GM12878 (cell line): ENCODE data around the gene VARS1. TPM values are rescaled to one million over a fixed set of nuclear protein-coding genes. Genes with fewer than 3 reads are reported as not detected.

Experiments used
- ATAC-seq: fragments of 200-7000 bp; cut with Tn5 transposase; 3 replicates; pipeline ENCODE4 v1.9.1; 2020; ENCODE audit warnings: mild to moderate bottlenecking, moderate library complexity
- BruUV-seq: library from RNA; stranded (reverse); fragments of 400-500 nt; replicated peaks from 2 replicates; lab custom pipeline; 2021; lab: Mats Ljungman, UMichigan
- CTCF ChIA-PET: fragments of 300-600 bp; sonication (Branson Sonifier 250); formaldehyde crosslinking; extraction: SDS; loops from one replicate; lab custom pipeline; 2021; ENCODE audit warnings: inconsistent platforms; lab: Yijun Ruan, JAX
- POLR2A ChIA-PET: fragments of 350-600 bp; formaldehyde crosslinking; extraction: SDS; loops from one replicate; lab custom pipeline; 2021; ENCODE audit warnings: inconsistent platforms; lab: Charles Lee
- RAD21 ChIA-PET: fragments of 300-600 bp; sonication (Branson Sonifier 250); formaldehyde crosslinking; loops from one replicate; lab custom pipeline; 2023; ENCODE audit warnings: antibody characterized with exemption; ENCODE audit not compliant: unreplicated experiment; lab: Charles Lee
- SMC1A ChIA-PET: fragments of 300-600 bp; sonication (Branson Sonifier 250); formaldehyde crosslinking; loops from one replicate; lab custom pipeline; 2023; ENCODE audit not compliant: unreplicated experiment, uncharacterized antibody; lab: Charles Lee
- DNase-seq: peaks from one replicate; pipeline ENCODE4 v3.0.0-alpha.2; 2011; ENCODE audit warnings: low read depth, low spot score
- FAIRE-seq: peaks from 3 replicates; lab custom pipeline; 2011; peaks lifted over from hg19 to GRCh38; lab: Jason Lieb, UNC
- H2AFZ ChIP-seq: 2 replicates; pipeline ENCODE4 v1.6.0; 2011; ENCODE audit warnings: low read depth, low read length, control low read depth; ENCODE audit not compliant: control insufficient read depth
- H3K27ac ChIP-seq: 2 replicates; pipeline ENCODE4 v1.5.1; 2011; ENCODE audit warnings: control low read depth; ENCODE audit not compliant: control insufficient read depth, insufficient read depth
- H3K27me3 ChIP-seq, 2 experiments: replicated peaks in 1 of 2; 2 replicates each; pipeline versions ENCODE4 v1.6.0 to v1.6.1; 2011; ENCODE audit warnings: low read length in 1 of 2; ENCODE audit not compliant: control insufficient read depth in 2 of 2, insufficient read depth in 2 of 2
- H3K36me3 ChIP-seq, 2 experiments: 2 replicates each; pipeline ENCODE4 v1.5.1; 2011; ENCODE audit warnings: low read length in 1 of 2; ENCODE audit not compliant: control insufficient read depth in 2 of 2, insufficient read depth in 2 of 2
- H3K4me1 ChIP-seq: 2 replicates; pipeline ENCODE4 v1.6.1; 2011; ENCODE audit warnings: mild to moderate bottlenecking, low read length, moderate library complexity, mixed read lengths; ENCODE audit not compliant: control insufficient read depth, insufficient read depth
- H3K4me2 ChIP-seq: 2 replicates; pipeline ENCODE4 v1.6.0; 2011; ENCODE audit warnings: control low read depth; ENCODE audit not compliant: control insufficient read depth, insufficient read depth
- H3K4me3 ChIP-seq: fragments of 200-600 bp; sonication (generic); 2 replicates; pipeline ENCODE4 v1.5.1; 2016
- H3K79me2 ChIP-seq: 2 replicates; pipeline ENCODE4 v1.6.0; 2011; ENCODE audit warnings: low read length; ENCODE audit not compliant: control insufficient read depth, insufficient read depth
- H3K9ac ChIP-seq: 2 replicates; pipeline ENCODE4 v1.8.0; 2011; ENCODE audit warnings: low read length, control low read depth, mixed read lengths; ENCODE audit not compliant: control insufficient read depth, insufficient read depth
- H3K9me3 ChIP-seq: replicated peaks from 3 replicates; pipeline ENCODE4 v1.5.1; 2011; ENCODE audit warnings: mild to moderate bottlenecking, low read length; ENCODE audit not compliant: control insufficient read depth, insufficient read depth
- H4K20me1 ChIP-seq: 2 replicates; pipeline ENCODE4 v1.6.0; 2011; ENCODE audit not compliant: control insufficient read depth, insufficient read depth
- CEBPZ ChIP-seq: fragments of 150-350 bp; IDR thresholded peaks from 2 replicates; pipeline ENCODE4 v1.6.1; 2016; ENCODE audit warnings: low read depth, low read length
- CREM ChIP-seq: IDR thresholded peaks from 2 replicates; pipeline ENCODE4 v1.6.1; 2014; ENCODE audit warnings: antibody characterized with exemption, low read depth
- JUND ChIP-seq: IDR thresholded peaks from 2 replicates; pipeline ENCODE4 v1.6.1; 2012; ENCODE audit warnings: low read depth, mild to moderate bottlenecking, low read length, improper control_type of control experiment, moderate library complexity
- MTA2 ChIP-seq: fragments of 450-650 bp; IDR thresholded peaks from 2 replicates; pipeline ENCODE4 v1.6.1; 2016; ENCODE audit warnings: low read depth, mild to moderate bottlenecking, moderate library complexity
- SPI1 ChIP-seq: IDR thresholded peaks from 2 replicates; pipeline ENCODE4 v1.6.1; 2011; ENCODE audit warnings: low read depth, mild to moderate bottlenecking, low read length, moderate library complexity, borderline replicate concordance; ENCODE audit not compliant: insufficient read depth
- WGBS: methylation state at CpG from one replicate; pipeline ENCODE4 v1.1.6; 2016; ENCODE audit warnings: low lambda C conversion rate; ENCODE audit not compliant: insufficient replicate concordance, insufficient coverage; ENCODE audit errors: missing lambda C conversion rate; 5-methylcytosine and 5-hydroxymethylcytosine counted together
- in situ Hi-C: fragments of 300-500 bp; cut with MboI; formaldehyde crosslinking; loops from 9 replicates; pipeline ENCODE4 v1.14.3; 2018; ENCODE audit warnings: mixed read lengths
- intact Hi-C: fragments of 100-400 bp; cut with micrococcal nuclease; formaldehyde crosslinking; loops from one replicate; pipeline ENCODE4 v1.14.2; 2022; ENCODE audit not compliant: unreplicated experiment
- polyA plus RNA-seq, 11 experiments: library from polyadenylated mRNA; depleted of rRNA in 4 of 11; unstranded in 6 of 11; stranded (reverse) in 5 of 11; fragments of >200 nt; fragmentation: Nextera tagmentation in 4 of 11; fragmentation: Illumina TruSeq in 1 of 11; extraction: Ambion mirVana in 4 of 11; extraction: Trizol in 1 of 11; gene quantifications; 1 replicate in 1 of 11; 2 replicates in 10 of 11; pipeline versions ENCODE4 v1.2.1 to v1.2.3, GENCODE V29; 2011 to 2016; ENCODE audit warnings: inconsistent platforms in 2 of 11, missing spikeins in 2 of 11, low read depth in 1 of 11
- total RNA-seq, 4 experiments: library from RNA; depleted of rRNA in 3 of 4; stranded (reverse); fragments of >200 nt in 3 of 4; fragmentation: Illumina TruSeq in 1 of 4; extraction: Trizol in 1 of 4; gene quantifications; 2 replicates each; pipeline versions ENCODE4 v1.2.1 to v1.2.3, GENCODE V29; 2013 to 2021

VARS1 gene
- total and polyA plus RNA-seq, 10 of the 15 experiments (the other 5 are each of a cell fraction or from before 2014, with no cell fraction given): 1.2 to 243 (median 80.7) TPM

GRCh38 chr6:31760790-31761189 lies 34.8 kb downstream of the VARS1 start:
- CTCF ChIA-PET: interaction anchor here (4.2 kb wide), 1 partner anchor 9 kb away, joined by 24 read pairs; no protein-coding TSS in a partner anchor
- Histone ChIP-seq H3K4me2 (no peak overlapping the region), H3K9ac (no peak overlapping the region), H3K9me3 (no peaks in the 10 kb centered on the region), H3K79me2 (no peaks in the 10 kb centered on the region), H3K4me1 (no peaks in the 10 kb centered on the region), H4K20me1 (no peaks in the 10 kb centered on the region), H3K27me3 (no peaks in the 10 kb centered on the region), H3K4me3 (no peak overlapping the region), H2AFZ (no peak overlapping the region), H3K36me3 (no peaks in the 10 kb centered on the region; a peak in 2 of 4 replicates), H3K27ac (no peak overlapping the region)
- in situ Hi-C loops (no loop called here), intact Hi-C loops (no loop called here)
- SMC1A ChIA-PET: interaction anchor here (1.1 kb wide), 1 partner anchor 31 kb away, joined by 3 read pairs; the partner anchor contains the start of gene DDAH2
- RAD21 ChIA-PET: no interaction called here
- BruUV-seq: no TSS peak
- POLR2A ChIA-PET: no interaction called here
- 97% methylated on average over 5 of the region's 5 CpGs for WGBS
- ATAC-seq (no peak), DNase-seq (no peak), FAIRE-seq (no peak)
- TF ChIP-seq JUND (no peak), CEBPZ (no peak), MTA2 (no peak), CREM (no peak), SPI1 (no peak)
